ENCODE measurements around the gene COIL. TPM values are rescaled to one million over a fixed set of nuclear protein-coding genes. Genes with fewer than 3 reads are reported as not detected.

COIL gene
- total and polyA plus RNA-seq, 4 donors, result 4.7 to 9.9 (median 6.5) TPM

- TF ChIP-seq HNF4A (conservative IDR thresholded peaks at IDR 0.05) (peak in 1 of 2 donors; percentile 50), REST (IDR thresholded peaks at IDR 0.05) (no peak), RXRA (IDR thresholded peaks at IDR 0.05) (peak; percentile 11 to 57), EGR1 (IDR thresholded peaks at IDR 0.05; ENCODE audit: low read depth in 2 of 2) (no peak), RAD21 (IDR thresholded peaks at IDR 0.05) (peak in 1 of 2 donors; percentile 27), JUND (IDR thresholded peaks at IDR 0.05) (peak in 1 of 2 donors; percentile 61), GABPA (IDR thresholded peaks at IDR 0.05 in 1 of 2, conservative IDR thresholded peaks at IDR 0.05 in 1 of 2) (no peak), NR2F2 (IDR thresholded peaks at IDR 0.05) (peak; percentile 27)
- H3K9ac ChIP-seq (ENCODE audit: low read depth in 1 of 2, low read length in 2 of 2), result no peak overlapping the region
- H3K36me3 ChIP-seq (ENCODE audit: control insufficient read depth in 4 of 4, insufficient read depth in 3 of 4, low read depth in 1 of 4, low read length in 3 of 4), result peaks cover 0 to 23% (median 13%) of the 10 kb centered on the region in 4 donors
- no peaks in the 10 kb centered on the region for H3K27me3 ChIP-seq (ENCODE audit: control insufficient read depth in 4 of 4, insufficient read depth in 4 of 4, low read length in 3 of 4)
- H3K27ac ChIP-seq (ENCODE audit: low read depth in 1 of 2, low read length in 2 of 2), result no peak overlapping the region
- H3K9me3 ChIP-seq (ENCODE audit: control insufficient read depth in 4 of 4, low read length in 3 of 4), result no peaks in the 10 kb centered on the region
- H3K4me1 ChIP-seq (ENCODE audit: control insufficient read depth in 4 of 4, insufficient read depth in 4 of 4, low read length in 3 of 4), result peaks cover 0 to 3% (median 0%) of the 10 kb centered on the region in 4 donors
- H3K4me3 ChIP-seq (ENCODE audit: low read depth in 1 of 3, low read length in 3 of 3), result no peak overlapping the region
- DNase-seq (ENCODE audit: low spot score), result no peak
- WGBS, result 38% methylated on average over 2 of the region's 2 CpGs
Measured at GRCh38 chr17:56937687-56938086, 23.2 kb downstream of the COIL start.

GRCh38 chr17:56936697-56937322 is 24.0 kb downstream of the COIL start:
- H3K27me3 ChIP-seq (ENCODE audit: control insufficient read depth in 4 of 4, insufficient read depth in 4 of 4, low read length in 3 of 4), result no peaks in the 10 kb centered on the region
- 92% methylated on average over 6 of the region's 6 CpGs for WGBS
- no peaks in the 10 kb centered on the region for H3K9me3 ChIP-seq (ENCODE audit: control insufficient read depth in 4 of 4, low read length in 3 of 4)
- peaks cover 0 to 3% (median 0%) of the 10 kb centered on the region in 4 donors for H3K4me1 ChIP-seq (ENCODE audit: control insufficient read depth in 4 of 4, insufficient read depth in 4 of 4, low read length in 3 of 4)
- peaks cover 0 to 21% (median 12%) of the 10 kb centered on the region in 4 donors for H3K36me3 ChIP-seq (ENCODE audit: control insufficient read depth in 4 of 4, insufficient read depth in 3 of 4, low read depth in 1 of 4, low read length in 3 of 4)
- no peak overlapping the region for H3K4me3 ChIP-seq (ENCODE audit: low read depth in 1 of 3, low read length in 3 of 3)
- no peak overlapping the region for H3K9ac ChIP-seq (ENCODE audit: low read depth in 1 of 2, low read length in 2 of 2)
- TF ChIP-seq CTCF (IDR thresholded peaks at IDR 0.05; ENCODE audit: low read depth, low read length, missing input control) (no peak), HNF4A (conservative IDR thresholded peaks at IDR 0.05) (no peak), ZBTB33 (IDR thresholded peaks at IDR 0.05) (no peak), RXRA (IDR thresholded peaks at IDR 0.05) (no peak), EGR1 (IDR thresholded peaks at IDR 0.05; ENCODE audit: low read depth in 2 of 2) (no peak), REST (IDR thresholded peaks at IDR 0.05) (no peak), GABPA (IDR thresholded peaks at IDR 0.05 in 1 of 2, conservative IDR thresholded peaks at IDR 0.05 in 1 of 2) (no peak), HNF4G (IDR thresholded peaks at IDR 0.05) (no peak)
- no peak for DNase-seq (ENCODE audit: low spot score)
- H3K27ac ChIP-seq (ENCODE audit: low read depth in 1 of 2, low read length in 2 of 2), result no peak overlapping the region
